Thyroid gland (tissue), 4 donors: Measurements from ENCODE around the gene NUP188. TPM values are rescaled to one million over a fixed set of nuclear protein-coding genes. Genes with fewer than 3 reads are reported as not detected.
"Not testable (repeated sequence)": the region's sequence is repeated elsewhere in the genome, so short reads cannot be mapped to it uniquely, and the experiment has no call there.

Experiments used
- DNase-seq, 2 donors: peaks; one replicate each; pipeline ENCODE4 v3.0.0-alpha.2; 2019
- H3K27ac ChIP-seq, 3 donors: fragments of 200-600 bp; sonication (generic); 1 replicate in 2 of 3; 2 replicates in 1 of 3; pipeline ENCODE4 v1.5.1; 2016 to 2019; ENCODE audit warnings: mild to moderate bottlenecking in 1 of 3, moderate library complexity in 1 of 3
- H3K27me3 ChIP-seq: fragments of 200-600 bp; sonication (generic); one replicate; pipeline ENCODE4 v1.5.1; 2019
- H3K36me3 ChIP-seq, 2 donors: fragments of 200-600 bp; sonication (generic); one replicate each; pipeline ENCODE4 v1.5.1; 2016 to 2019
- H3K4me1 ChIP-seq, 2 donors: fragments of 200-600 bp; sonication (generic); one replicate each; pipeline ENCODE4 v1.5.1; 2017 to 2019
- H3K4me3 ChIP-seq, 3 donors: fragments of 200-600 bp; sonication (generic); replicated peaks in 1 of 3; 1 replicate in 2 of 3; 2 replicates in 1 of 3; pipeline ENCODE4 v1.5.1; 2016; ENCODE audit warnings: mild to moderate bottlenecking in 1 of 3
- H3K9me3 ChIP-seq: fragments of 200-600 bp; sonication (generic); one replicate; pipeline ENCODE4 v1.5.1; 2017
- CTCF ChIP-seq, 6 experiments: fragments of 200-600 bp in 3 of 6; fragments of 450-650 bp in 3 of 6; sonication (generic) in 3 of 6; IDR thresholded peaks; one replicate each; pipeline ENCODE4 v1.5.1; 2016 to 2019; ENCODE audit warnings: antibody characterized with exemption in 6 of 6, mild to moderate bottlenecking in 2 of 6, inconsistent platforms in 1 of 6, moderate library complexity in 1 of 6
- POLR2A ChIP-seq, 2 donors: fragments of 450-650 bp; IDR thresholded peaks; one replicate each; pipeline ENCODE4 v1.6.1; 2017; ENCODE audit warnings: antibody characterized with exemption in 2 of 2, mild to moderate bottlenecking in 2 of 2, moderate library complexity in 1 of 2
- WGBS, 2 donors: methylation state at CpG; one replicate each; pipeline ENCODE4 v1.1.5; 2017; 5-methylcytosine and 5-hydroxymethylcytosine counted together
- intact Hi-C: fragments of 100-400 bp; cut with DNase I; formaldehyde crosslinking; loops from one replicate; pipeline ENCODE4 v1.15.1; 2023
- total RNA-seq, 4 donors: library from RNA; depleted of rRNA; stranded (reverse); fragments of >200 nt; gene quantifications; one replicate each; pipeline ENCODE4 v1.2.3, GENCODE V29; 2016

NUP188 gene
- total RNA-seq, 4 donors from 2014 or later: 27.1 to 78.2 (median 35.8) TPM

- intact Hi-C loops: no loop called here
- TF ChIP-seq POLR2A (IDR thresholded peaks at IDR 0.05) (no peak), CTCF (IDR thresholded peaks at IDR 0.05) (no peak)
- WGBS, 2 donors: 83 to 85% methylated on average over 11 of the region's 12 CpGs
Observed at GRCh38 chr9:129032541-129033159, 85.2 kb downstream of the NUP188 start.

GRCh38 chr9:129033216-129033615, 85.7 kb downstream of the NUP188 start:
- DNase-seq: no peak
- H3K9me3 ChIP-seq: no peaks in the 10 kb centered on the region
- no peak overlapping the region for H3K27ac ChIP-seq
- intact Hi-C loops: no loop called here
- H3K27me3 ChIP-seq: no peaks in the 10 kb centered on the region
- H3K4me3 ChIP-seq: no peak overlapping the region
- TF ChIP-seq POLR2A (IDR thresholded peaks at IDR 0.05) (no peak), CTCF (IDR thresholded peaks at IDR 0.05) (no peak)
- H3K4me1 ChIP-seq: peaks cover 15 to 17% of the 10 kb centered on the region in 2 donors
- H3K36me3 ChIP-seq: no peaks in the 10 kb centered on the region
- whole genome bisulfite sequencing, 2 donors: 88 to 90% methylated on average over 8 of the region's 8 CpGs

More at GRCh38 chr9:129032541-129033159, 85.2 kb downstream of the NUP188 start:
- Histone ChIP-seq H3K27me3 (no peaks in the 10 kb centered on the region), H3K36me3 (no peaks in the 10 kb centered on the region), H3K4me1 (peaks cover 11% of the 10 kb centered on the region in 2 donors), H3K4me3 (no peak overlapping the region), H3K9me3 (no peaks in the 10 kb centered on the region), H3K27ac (no peak overlapping the region)
- DNase-seq: no peak

- intact Hi-C loops, H3K9me3 ChIP-seq, H3K36me3 ChIP-seq, DNase-seq, H3K27me3 ChIP-seq: not testable (repeated sequence)
- Histone ChIP-seq H3K27ac (peak overlapping the region; percentile 67 to 75 (median 69)), H3K4me1 (peaks cover 18% of the 10 kb centered on the region in 2 donors), H3K4me3 (peak overlapping the region in 2 of 3 donors; percentile 19 to 40)
- 42 to 45% methylated on average over 13 of the region's 13 CpGs for WGBS, 2 donors
Observed at GRCh38 chr9:129035838-129036237, 88.3 kb downstream of the NUP188 start.

- peaks cover 0 to under 1% of the 10 kb centered on the region in 2 donors for H3K36me3 ChIP-seq
- H3K27me3 ChIP-seq: no peaks in the 10 kb centered on the region
- H3K4me1 ChIP-seq: peaks cover 18% of the 10 kb centered on the region in 2 donors
- H3K4me3 ChIP-seq: peak within 1 kb of the TSS; percentile 80 to 90 (median 90)
- intact Hi-C loops: no loop called here
- DNase-seq: peak; percentile 98 to 99
- H3K9me3 ChIP-seq: no peaks in the 10 kb centered on the region
- WGBS, 2 donors: 0% methylated on average over 22 to 43 of the region's 49 CpGs
- TF ChIP-seq POLR2A (IDR thresholded peaks at IDR 0.05): peak; percentile 6 to 93
- TF ChIP-seq CTCF (IDR thresholded peaks at IDR 0.05): no peak
- H3K27ac ChIP-seq: peak within 1 kb of the TSS; percentile 67 to 75 (median 69)
Observed at GRCh38 chr9:129036241-129036922, 88.9 kb downstream of the NUP188 start, which contains the start of gene MIGA2. TSS of gene MIGA2 (plus strand) at chr9:129036626. CDS start at chr9:129040595, 3,969 bp downstream.

GRCh38 chr9:129036923-129037766, 89.6 kb downstream of the NUP188 start:
- intact Hi-C loops: no loop called here
- Histone ChIP-seq H3K9me3 (no peaks in the 10 kb centered on the region), H3K27ac (peak overlapping the region in 2 of 3 donors; percentile 58 to 62), H3K4me3 (peak overlapping the region; percentile 80 to 90 (median 90)), H3K27me3 (no peaks in the 10 kb centered on the region), H3K4me1 (peaks cover 18% of the 10 kb centered on the region in 2 donors), H3K36me3 (peaks cover 6 to 8% of the 10 kb centered on the region in 2 donors)
- DNase-seq: no peak
- TF ChIP-seq POLR2A (IDR thresholded peaks at IDR 0.05) (no peak), CTCF (IDR thresholded peaks at IDR 0.05) (no peak)
- WGBS, 2 donors: 4 to 8% methylated on average over 31 to 32 of the region's 32 CpGs
